T-helper 9 cell (primary cell): ENCODE data around the gene BTBD9.

ENCODE experiments used
- DNase-seq: peaks from one replicate; pipeline ENCODE4 v3.0.0-alpha.2; 2020

Gene BTBD9

GRCh38 chr6:38503960-38504682, 135.6 kb downstream of the BTBD9 start:
- no peak for DNase-seq

DNA sequence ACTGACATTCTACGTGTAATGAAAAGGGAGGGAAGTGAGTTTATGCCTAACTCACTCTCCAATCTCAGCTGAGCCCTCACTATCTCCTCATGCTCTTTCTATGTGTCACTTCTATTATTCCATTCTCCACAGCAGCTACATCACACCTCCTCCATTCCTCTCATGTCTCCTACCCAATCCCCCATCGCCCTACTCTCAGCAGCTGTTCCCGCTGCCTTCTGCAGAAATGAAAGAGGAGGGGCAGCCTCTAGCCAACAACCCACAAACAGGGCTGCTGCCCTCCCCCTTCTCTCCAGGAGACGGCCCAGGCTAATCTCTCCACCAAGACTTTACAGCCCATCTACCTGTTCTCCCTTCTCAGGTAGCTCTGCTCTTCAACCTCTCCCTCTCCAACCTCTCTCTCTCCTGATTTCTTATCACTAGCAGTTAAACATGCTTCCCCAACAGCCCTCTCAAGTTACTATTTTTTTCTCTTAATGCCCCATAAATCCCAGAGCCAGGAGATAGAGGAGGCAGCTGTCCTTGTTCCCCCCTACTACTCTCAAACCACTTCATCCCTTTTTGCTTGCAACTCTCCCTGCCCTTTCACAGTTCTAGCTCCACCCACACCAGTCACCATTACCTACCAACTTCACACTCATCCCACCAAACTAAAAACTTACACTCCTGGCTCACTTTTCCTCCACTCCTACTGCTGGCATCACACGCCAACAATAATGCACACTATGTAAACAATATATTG, 136.5 kb downstream of the BTBD9 start:
- no peak for DNase-seq

DNA sequence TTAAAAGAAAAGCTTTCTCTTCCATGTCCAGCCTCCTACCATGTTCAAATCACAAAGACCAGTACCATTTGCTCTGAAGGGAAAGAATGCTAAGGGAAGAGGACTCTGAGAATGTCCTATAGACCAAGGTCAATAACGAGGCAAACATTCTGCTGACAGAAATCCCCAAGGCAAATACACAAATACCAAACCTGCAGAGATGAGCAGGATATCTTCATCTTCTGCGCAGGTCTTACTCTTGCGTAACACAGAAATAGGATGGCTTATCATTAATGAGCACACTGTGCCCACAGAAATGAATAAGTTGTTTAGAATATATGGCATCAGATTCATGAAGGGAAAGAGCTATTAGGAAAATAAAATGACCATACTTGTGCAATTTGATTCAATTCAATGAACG, 137.3 kb downstream of the BTBD9 start:
- DNase-seq, result no peak

GRCh38 chr6:38501931-38502330, 137.8 kb downstream of the BTBD9 start:
- DNase-seq, result no peak

DNA sequence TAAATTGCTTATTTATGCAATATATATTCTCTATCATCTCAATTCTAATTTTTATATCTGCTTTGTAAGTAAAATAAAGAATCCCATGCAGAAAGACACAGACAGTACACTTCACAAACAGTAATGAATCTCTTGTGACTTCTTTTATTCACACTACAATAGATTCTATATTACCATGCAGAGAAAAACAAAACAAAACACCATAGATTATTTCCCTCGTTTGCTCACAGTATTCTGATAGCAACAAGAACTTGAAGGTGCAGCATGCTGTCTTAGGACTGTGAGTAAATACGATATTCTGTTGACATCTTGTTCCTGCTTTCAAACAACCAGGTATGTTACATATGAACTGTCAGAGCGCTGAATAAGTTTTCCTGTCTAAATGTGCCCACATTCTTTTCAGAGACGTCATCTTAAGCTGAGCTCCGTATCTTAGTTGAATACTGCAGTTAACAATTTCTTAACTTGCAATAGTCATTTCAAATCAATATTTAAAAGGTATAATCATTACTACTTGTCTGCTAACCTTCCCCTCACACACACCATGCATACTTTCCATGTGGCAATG, 140.1 kb downstream of the BTBD9 start:
- no peak for DNase-seq

- DNase-seq, result no peak
Measured at GRCh38 chr6:38498805-38499445, 140.8 kb downstream of the BTBD9 start.

DNA sequence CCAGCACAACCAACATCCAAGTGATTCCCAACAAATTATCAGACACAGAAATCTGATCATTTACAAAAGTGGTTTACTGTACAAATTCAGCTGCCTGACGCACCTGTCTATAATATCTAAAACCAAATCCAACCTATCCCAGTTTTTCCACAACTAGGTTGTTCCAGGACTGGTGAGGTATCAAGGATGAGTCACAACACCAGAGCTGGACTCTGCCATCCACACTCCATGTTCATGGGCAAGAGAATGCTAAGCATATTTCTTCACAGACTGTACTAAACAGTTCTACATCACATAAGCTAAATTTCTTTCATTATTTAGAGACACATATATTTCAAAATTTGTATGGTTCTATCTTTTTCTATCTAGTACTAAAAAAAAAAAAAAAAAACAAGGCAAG, 141.6 kb downstream of the BTBD9 start:
- no peak for DNase-seq

- no peak for DNase-seq
Measured at GRCh38 chr6:38497546-38497945, 142.2 kb downstream of the BTBD9 start.

DNA sequence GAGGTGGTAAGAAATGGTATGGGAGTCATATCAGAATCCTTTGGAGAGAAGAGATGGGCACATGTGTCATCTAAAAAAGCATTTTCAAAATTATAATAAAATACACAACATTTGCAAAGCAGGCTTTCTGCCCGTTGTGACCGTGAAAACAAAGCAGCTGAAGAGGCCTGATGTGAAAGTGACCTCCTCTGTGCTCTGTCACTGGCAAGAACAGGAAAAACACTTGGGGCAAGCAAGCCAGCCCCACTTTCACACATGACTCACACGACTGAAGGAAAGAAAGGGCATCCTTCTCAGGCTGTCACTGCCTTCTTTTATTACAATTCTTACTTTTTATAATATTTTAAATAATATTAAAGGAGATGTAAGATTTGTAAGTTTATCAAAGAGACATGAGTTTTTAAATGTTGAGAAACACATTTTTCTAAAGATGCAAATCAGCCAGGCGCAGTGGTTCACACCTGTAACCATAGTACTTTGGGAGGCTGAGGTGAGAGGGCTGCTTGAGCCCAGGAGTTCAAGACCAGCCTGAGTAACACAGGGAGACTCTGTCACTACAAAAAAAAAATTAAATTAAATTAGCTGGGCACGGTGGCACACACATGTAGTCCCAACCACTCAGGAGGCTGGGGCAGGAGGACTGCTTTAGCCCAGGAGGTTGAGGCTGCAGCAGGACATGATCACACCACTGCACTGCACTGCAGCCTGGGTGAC, 143.7 kb downstream of the BTBD9 start:
- DNase-seq, result no peak

DNA sequence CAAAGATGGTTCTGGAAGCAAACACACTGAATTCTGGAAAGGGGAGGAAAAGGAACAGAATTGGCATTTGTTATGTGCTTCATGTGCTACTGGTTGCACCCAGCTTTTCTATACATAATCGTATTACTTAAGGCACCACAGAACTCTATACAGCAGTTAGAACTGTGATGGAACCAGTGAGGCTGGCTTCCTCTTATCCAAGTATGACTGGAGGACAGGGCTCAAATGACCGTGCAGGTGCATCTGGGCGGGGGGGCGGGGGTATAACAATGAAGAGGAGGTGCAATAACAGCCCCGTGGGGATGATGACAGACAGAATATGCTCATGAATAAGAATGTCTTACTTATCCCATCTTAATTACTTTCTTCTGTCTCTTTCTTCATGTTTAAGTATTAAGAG, 144.2 kb downstream of the BTBD9 start:
- no peak for DNase-seq

DNA sequence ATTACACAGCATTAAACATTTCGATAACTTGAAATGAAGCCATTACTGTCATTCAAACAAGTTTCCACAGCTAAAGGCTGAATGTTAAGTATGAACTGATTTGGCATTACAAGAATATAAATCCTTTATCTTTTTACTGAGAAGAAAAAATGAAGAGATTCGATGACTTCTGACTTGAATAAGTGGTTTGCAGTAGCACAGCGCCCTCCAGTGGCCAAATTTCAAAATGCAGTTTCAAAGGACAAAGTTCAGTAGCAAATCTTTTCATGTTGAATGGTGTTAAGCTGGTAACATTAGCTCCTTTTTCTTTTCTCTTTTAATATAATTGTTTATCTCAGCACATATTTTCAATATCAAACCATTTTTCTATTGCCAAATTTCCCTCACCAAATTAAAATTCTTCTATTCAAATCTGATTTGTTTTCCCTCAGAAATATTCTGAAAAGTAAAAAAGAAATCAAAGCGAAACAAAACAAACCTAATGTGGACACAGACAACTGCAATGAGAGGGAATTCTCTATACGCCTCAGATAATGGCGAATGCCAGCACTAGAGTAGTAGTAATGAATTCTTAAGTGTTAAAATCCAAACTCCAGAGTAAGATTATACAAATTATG, 145.7 kb downstream of the BTBD9 start:
- peak; percentile 74 for DNase-seq

DNA sequence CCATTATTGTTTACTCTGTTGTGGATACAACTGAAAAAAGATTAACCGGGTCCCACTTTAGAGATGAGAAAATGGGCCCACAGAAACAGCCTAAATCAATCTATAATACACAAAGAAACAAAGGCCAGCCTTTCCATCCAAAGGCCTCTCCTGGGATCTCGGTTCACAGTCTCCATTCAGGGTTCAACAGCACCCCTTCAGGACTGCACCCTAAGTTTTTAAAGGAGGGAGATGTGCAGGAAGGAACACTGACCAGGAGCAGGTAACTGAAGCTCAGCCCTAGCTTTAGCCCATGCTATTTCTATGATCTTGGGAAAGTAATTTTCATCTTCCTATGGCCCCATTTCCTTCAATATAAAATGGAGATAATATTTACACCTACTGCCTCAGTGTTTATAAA, 147.7 kb downstream of the BTBD9 start:
- DNase-seq, result no peak

GRCh38 chr6:38489951-38490350, 149.8 kb downstream of the BTBD9 start:
- no peak for DNase-seq

- DNase-seq, result no peak
Measured at GRCh38 chr6:38487423-38487822, 152.3 kb downstream of the BTBD9 start.

DNA sequence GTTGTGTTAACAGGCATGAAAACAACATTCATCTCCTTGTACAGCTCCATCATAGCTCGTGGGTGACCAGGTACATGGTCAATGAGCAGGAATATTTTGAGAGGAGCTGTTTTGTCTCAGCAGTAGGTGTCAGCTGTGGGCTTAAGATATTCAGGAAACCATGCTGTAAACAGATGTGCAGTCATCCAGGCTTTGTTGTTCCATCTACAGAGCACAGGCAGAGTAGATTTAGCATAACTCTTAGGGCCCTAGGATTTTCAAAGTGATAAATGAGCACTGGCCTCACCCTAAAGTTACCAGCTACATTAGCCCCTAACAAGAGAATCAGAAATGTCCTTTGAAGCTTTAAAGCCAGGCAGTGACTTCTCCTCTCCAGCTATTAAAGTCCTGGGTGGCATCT, 154.2 kb downstream of the BTBD9 start:
- no peak for DNase-seq

GRCh38 chr6:38484656-38485055, 155.1 kb downstream of the BTBD9 start:
- no peak for DNase-seq

- no peak for DNase-seq
Measured at GRCh38 chr6:38483526-38483925, 156.2 kb downstream of the BTBD9 start.

GRCh38 chr6:38482466-38482865, 157.3 kb downstream of the BTBD9 start:
- no peak for DNase-seq

DNA sequence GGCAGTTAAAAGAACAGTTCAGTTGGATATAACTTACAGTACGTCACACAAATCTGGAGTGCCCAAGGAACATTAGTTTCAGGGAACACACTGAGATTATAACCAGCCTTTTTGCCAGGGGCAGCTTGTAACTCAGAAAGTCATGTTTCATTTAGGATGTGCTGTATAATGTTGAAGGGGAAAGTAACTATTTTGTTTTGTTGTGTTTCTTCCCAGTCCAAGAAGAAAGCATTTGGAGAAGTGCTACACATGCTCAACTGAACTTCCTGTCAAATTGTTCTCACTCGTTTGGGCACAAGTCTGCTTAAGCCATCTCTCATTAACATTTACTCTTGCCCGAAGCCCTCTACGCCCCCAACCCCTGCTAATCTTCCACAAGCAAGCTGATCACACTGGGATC, 157.9 kb downstream of the BTBD9 start:
- no peak for DNase-seq

GRCh38 chr6:38481211-38481836, 158.4 kb downstream of the BTBD9 start:
- no peak for DNase-seq

GRCh38 chr6:38480036-38480435, 159.7 kb downstream of the BTBD9 start:
- no peak for DNase-seq

DNA sequence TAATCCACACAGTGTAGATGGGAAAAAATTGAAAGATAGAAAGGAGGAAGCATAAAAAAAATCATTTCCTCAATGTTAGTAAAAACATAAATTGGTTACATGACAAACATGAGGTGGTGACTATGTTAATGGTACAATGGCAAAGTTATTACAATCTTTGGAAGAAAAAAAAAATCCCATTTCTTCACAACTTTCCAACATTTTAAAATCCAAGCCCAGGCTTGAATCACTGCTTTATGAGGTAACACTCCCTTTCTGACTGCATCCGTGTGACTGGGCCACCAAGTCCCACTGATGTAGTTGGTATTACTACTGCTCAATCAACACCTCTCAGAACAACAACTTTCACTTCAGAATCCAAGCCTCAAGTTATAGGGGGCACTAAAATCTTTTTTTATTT, 160.4 kb downstream of the BTBD9 start:
- no peak for DNase-seq
